ENCODE measurements around the gene RAB31.
A peak's percentile ranks its signal among the peaks of the same experiment; 100 is the strongest.

RAB31 gene

DNA sequence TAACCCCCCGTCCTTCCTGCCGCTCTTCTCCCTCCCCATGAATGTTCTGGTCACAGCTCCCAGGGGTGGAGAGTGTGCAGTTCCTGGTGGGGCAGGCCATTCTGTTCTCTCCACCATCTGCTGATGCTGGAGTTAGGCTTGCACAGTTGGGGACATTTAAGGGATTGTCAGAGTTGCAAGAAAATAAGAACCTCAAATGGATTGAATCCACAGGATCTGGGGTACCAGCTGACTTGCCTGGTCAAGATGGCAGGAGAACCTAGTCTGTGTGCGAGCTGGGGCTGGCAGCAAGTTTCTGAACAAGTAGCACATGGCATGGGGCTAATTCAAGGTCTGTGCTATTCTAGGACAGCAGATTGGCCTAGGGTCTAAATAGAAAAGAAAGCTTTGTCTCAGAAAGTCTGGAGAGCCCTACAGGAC lies 116.9 kb downstream of the RAB31 start:
- DNase-seq = no peak

DNA sequence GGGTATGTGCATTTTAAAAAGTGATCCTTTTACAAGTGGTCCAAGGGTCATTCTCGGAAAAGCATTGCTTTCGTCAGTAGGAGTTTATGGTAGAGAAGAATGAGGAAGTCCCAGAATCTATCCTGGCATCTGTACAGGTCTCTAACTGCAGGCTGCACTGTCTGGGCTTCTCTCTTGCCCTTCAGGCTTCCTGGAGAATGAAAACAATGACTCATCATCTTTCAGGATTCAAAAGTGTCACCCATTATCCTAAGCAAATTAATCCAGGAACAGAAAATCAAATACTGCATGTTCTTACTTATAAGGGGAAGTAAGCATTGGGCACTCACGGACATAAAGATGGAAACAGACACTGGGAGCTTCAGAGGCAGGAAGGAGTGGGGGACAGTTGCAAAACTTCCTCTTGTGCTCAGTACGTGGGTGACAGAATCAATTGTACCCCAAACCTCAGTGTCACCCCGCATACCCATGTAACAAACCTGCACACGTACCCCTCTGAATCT lies 117.5 kb downstream of the RAB31 start:
- DNase-seq = peak; percentile 40

GRCh38 chr18:9826685-9827084 lies 118.6 kb downstream of the RAB31 start:
- no peak for DNase-seq

DNA sequence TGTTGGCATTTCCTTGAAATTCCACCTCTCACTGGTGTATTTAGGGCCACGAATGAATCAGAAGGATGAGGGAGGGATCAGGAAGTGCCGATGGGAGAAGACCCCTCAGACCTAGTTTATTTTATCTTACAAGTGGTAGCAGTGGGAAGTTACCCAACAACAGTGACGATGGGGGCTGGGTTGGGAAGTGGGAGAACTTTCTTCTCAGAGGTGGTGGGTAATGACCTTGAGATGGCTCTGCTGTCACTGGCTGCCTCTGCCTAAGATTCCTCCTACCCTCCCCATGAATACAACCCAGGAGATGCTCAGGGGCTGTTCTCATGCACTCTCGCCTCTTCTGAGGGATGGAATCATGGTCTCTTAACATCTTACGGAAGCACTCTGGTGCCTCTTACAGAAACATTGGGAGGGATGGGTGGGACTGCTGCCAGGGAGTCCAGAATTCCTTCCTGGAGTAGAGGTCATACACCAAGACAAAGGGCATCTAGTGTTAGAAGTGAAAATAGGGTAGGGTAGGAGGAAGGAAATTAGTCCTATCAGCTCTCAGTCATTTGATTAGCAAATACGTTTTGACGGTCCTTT lies 119.2 kb downstream of the RAB31 start:
- DNase-seq = no peak

GRCh38 chr18:9827793-9828505 lies 119.8 kb downstream of the RAB31 start:
- DNase-seq = peak; percentile 56

DNA sequence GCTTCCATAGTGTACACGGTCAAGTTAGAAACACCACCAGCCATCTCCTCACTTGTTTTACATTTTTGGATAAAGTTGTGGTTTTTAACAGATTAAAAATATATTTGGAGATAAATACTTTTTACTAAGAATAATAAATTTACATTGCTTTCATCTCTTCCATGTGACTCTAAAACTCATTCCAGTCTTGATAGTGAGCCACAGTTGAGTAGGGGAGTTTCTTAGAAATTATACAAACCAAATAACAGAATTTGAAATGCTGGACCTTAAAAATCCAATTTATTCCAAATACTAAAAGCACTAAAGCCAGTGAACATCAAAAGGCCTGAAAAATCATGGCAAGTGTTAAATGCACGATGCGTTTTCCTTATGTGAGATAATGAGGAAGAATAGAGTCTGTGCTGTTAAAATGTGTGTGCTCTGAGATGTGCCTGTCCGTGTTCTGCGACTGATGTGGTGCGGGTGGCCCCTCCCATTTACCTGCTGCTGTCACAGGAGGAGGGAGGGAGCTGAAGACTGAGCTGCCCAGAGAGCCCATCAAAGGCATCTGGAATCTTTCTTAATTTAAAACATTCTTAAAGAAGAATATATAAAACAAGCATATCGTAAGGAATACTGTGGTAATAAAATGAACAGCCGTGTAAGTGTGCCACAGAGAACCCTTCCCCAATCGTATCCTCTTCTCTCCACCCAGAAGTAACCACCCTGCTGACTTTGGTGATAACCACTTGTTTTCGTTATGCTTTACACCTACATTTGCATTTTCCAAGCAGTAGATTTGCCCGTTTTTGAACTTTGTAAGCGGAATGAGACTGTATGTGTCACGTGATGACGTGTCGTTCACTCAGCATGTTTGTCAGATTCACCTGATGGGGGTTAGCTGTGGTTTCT lies 120.7 kb downstream of the RAB31 start:
- DNase-seq = no peak

- no peak for DNase-seq
Measured at GRCh38 chr18:9829397-9829712, 121.3 kb downstream of the RAB31 start.

DNA sequence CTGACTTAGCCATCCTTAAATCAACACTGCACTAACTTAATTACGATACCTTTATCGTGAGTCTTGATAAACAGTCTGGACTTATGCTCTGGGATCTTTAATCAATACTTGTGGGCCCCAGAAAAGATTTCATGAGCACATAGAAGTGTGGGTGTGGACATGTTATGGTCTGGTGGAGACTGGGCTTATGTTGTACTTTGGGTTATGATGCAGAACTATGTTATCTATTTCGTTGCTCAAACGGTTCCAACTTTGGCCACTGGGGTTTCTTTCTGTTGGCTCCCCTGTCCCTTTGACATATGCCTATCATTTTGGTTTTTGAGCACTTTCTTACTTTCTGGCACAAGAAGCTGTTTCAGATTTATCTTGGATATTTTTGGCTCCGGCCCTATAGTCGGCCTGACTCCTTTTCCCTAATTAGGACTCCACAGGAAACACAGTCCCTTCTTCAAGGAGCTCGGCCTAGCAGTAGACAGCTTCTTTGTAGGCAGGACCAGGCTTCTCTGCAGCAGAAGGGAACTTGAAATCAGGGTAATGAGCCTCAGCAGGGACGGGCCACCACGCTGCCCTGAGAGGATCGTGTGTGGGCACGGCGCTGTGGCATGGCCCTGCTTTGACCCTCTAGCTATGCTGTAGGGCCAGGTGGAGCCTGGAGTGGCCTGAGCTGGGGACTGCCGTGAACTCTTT lies 123.1 kb downstream of the RAB31 start:
- DNase-seq = no peak

GRCh38 chr18:9831723-9832199 lies 123.7 kb downstream of the RAB31 start:
- DNase-seq = no peak

DNA sequence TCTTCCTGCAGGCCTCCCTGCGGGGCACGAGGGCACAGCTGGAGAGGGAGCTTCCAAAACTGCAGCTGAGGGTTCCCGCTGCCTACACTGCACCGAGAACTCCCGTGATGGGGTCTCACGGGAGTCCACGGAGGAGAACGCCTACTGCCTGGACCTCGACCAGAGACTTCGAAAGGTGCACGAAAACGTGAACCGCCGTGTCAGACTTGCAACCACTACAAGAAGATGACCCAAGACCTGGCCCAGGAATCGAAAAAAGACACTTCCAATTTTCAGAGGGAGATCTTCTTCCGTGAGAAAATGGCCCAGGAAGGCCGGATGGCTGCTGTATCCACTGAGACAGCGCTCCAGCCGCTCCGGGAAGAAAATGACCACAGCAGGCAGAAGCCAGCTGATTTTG lies 124.8 kb downstream of the RAB31 start:
- no peak for DNase-seq

GRCh38 chr18:9834551-9834950 lies 126.5 kb downstream of the RAB31 start:
- no peak for DNase-seq

- DNase-seq = no peak
Measured at GRCh38 chr18:9835113-9835755, 127.1 kb downstream of the RAB31 start.

- DNase-seq = no peak
Measured at GRCh38 chr18:9835825-9836224, 127.7 kb downstream of the RAB31 start.

DNA sequence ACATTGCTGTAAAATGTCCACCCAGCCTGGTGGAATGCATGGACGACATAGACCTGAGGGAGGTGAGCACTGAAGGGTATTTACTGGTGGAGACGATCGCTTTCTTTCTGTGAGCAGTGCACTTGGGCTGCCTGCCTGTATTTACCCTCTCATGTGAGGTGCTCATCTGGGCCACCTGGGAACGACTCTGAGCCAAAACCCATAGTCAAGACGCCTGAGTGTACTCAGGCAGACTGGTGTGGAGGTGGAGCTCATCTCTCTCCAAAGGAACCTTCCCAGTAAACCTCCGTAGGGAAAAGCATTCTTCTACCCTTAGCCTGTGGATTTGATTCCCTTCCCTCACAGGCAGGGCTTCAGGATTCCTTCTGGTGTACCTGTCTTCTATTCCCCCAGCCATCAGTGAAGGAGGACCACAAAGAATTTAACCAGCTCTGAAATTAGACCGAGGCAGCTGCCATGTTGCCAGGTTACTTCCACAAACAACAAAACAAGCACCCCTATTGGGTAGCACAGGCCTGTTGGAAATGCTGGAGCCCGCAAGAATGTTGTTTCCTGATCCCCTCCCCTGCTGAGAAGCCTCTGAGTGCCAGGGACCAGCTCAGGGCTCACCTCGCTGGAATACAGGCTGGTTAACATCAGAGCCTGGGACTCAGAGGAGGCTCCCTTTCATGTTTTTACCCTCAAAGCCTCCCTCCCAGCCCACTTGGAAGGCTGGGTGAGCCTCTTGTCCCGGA lies 130.2 kb downstream of the RAB31 start:
- DNase-seq = peak; percentile 78

GRCh38 chr18:9839211-9839610 lies 131.1 kb downstream of the RAB31 start:
- no peak for DNase-seq

GRCh38 chr18:9839853-9840252 lies 131.8 kb downstream of the RAB31 start:
- no peak for DNase-seq

GRCh38 chr18:9841752-9842151 lies 133.7 kb downstream of the RAB31 start:
- DNase-seq = no peak

DNA sequence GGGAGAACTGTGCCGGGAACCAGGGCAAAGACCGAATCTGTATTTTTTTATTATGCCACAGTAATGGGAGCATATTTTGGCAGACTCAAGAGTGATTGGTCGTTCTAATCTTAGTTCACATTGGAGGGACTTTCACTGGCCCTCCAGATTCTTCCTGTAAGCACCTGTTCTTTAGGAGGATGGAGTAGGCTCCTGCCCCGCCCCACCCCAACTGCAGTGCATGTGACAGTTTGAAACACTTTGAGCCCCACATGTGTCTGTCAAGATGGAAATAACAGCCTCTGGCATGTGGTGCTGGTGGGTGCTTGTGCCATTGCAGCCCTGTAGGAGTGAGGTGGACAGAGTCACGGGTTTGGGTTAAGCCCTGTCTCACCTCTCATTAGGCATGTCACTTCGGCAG lies 134.3 kb downstream of the RAB31 start:
- no peak for DNase-seq

GRCh38 chr18:9845256-9845655 lies 137.2 kb downstream of the RAB31 start:
- no peak for DNase-seq

GRCh38 chr18:9846162-9846925 lies 138.2 kb downstream of the RAB31 start:
- DNase-seq = no peak

Measured in femur (tissue), 1 donor.